OCI-LY7 (cell line): ENCODE measurements around the gene WASF2.
"Not testable (repeated sequence)": the region's sequence is repeated elsewhere in the genome, so short reads cannot be mapped to it uniquely, and the experiment has no call there.

Experiments used
- CTCF ChIP-seq: fragments of 200-600 bp; sonication (generic); conservative IDR thresholded peaks from 2 replicates; pipeline ENCODE4 v1.5.1; 2014; ENCODE audit warnings: mild to moderate bottlenecking, antibody characterized with exemption, low read length, moderate library complexity, mixed read lengths
- EZH2phosphoT487 ChIP-seq: fragments of 200-600 bp; sonication (generic); IDR thresholded peaks from 2 replicates; pipeline ENCODE4 v1.6.1; 2018; ENCODE audit warnings: low read depth, borderline replicate concordance, mild to moderate bottlenecking, mixed run types, antibody characterized with exemption, low read length, moderate library complexity, mixed read lengths

- not testable (repeated sequence) for TF ChIP-seq CTCF, EZH2phosphoT487
These were observed 105.2 kb downstream of the WASF2 start for GRCh38 chr1:27384797-27385196.
